GM23338 (cell line): ENCODE measurements around the gene NTM. TPM values are rescaled to one million over a fixed set of nuclear protein-coding genes. Genes with fewer than 3 reads are reported as not detected.

ENCODE experiments used
- ATAC-seq: fragments of 200-7000 bp; cut with Tn5 transposase; 3 replicates; pipeline ENCODE4 v1.9.1; 2020
- DNase-seq: peaks from one replicate; pipeline ENCODE4 v3.0.0-alpha.2; 2015; ENCODE audit warnings: low spot score
- H2AFZ ChIP-seq: fragments of 200-600 bp; sonication (generic); 2 replicates; pipeline ENCODE4 v1.8.0; 2016; ENCODE audit warnings: antibody characterized with exemption, mild to moderate bottlenecking, moderate library complexity
- H3F3A ChIP-seq: fragments of 200-600 bp; sonication (generic); replicated peaks from 2 replicates; pipeline ENCODE4 v1.8.0; 2017; ENCODE audit warnings: antibody characterized with exemption, mixed run types, low read depth
- H3K27ac ChIP-seq: fragments of 200-600 bp; sonication (generic); 2 replicates; pipeline ENCODE4 v1.6.1; 2016; ENCODE audit warnings: low read depth
- H3K27me3 ChIP-seq: fragments of 200-600 bp; sonication (generic); 2 replicates; pipeline ENCODE4 v1.8.0; 2016; ENCODE audit warnings: mild to moderate bottlenecking, mixed run types, moderate library complexity; ENCODE audit not compliant: insufficient read depth
- H3K36me3 ChIP-seq: fragments of 200-600 bp; sonication (generic); 2 replicates; pipeline ENCODE4 v1.8.0; 2016; ENCODE audit warnings: mild to moderate bottlenecking; ENCODE audit not compliant: insufficient read depth
- H3K4me1 ChIP-seq: fragments of 200-600 bp; sonication (generic); 2 replicates; pipeline ENCODE4 v1.8.0; 2016; ENCODE audit warnings: mild to moderate bottlenecking, moderate library complexity; ENCODE audit not compliant: insufficient read depth
- H3K4me2 ChIP-seq: fragments of 200-600 bp; sonication (generic); 2 replicates; pipeline ENCODE4 v1.7.1; 2017; ENCODE audit warnings: mixed run types
- H3K4me3 ChIP-seq: fragments of 200-600 bp; sonication (generic); 2 replicates; pipeline ENCODE4 v1.6.1; 2016; ENCODE audit warnings: mixed run types
- H3K79me2 ChIP-seq: fragments of 200-600 bp; sonication (generic); replicated peaks from 2 replicates; pipeline ENCODE4 v1.8.0; 2017; ENCODE audit warnings: mild to moderate bottlenecking; ENCODE audit not compliant: insufficient read depth
- H3K9me2 ChIP-seq: fragments of 200-600 bp; sonication (generic); 2 replicates; pipeline ENCODE4 v1.8.0; 2017; ENCODE audit not compliant: insufficient read depth
- H4K20me1 ChIP-seq: fragments of 200-600 bp; sonication (generic); replicated peaks from 2 replicates; pipeline ENCODE4 v1.8.0; 2017; ENCODE audit warnings: mild to moderate bottlenecking; ENCODE audit not compliant: insufficient read depth
- H3K27ac Mint-ChIP-seq: 2 replicates; pipeline ENCODE4 v1.8.0; 2020; ENCODE audit warnings: inconsistent platforms, mild to moderate bottlenecking, moderate library complexity, mixed read lengths
- H3K27me3 Mint-ChIP-seq: 3 replicates; pipeline ENCODE4 v1.8.0; 2022; ENCODE audit warnings: low read depth, mild to moderate bottlenecking, moderate library complexity, mixed read lengths, inconsistent platforms; ENCODE audit not compliant: insufficient read depth, poor library complexity
- H3K36me3 Mint-ChIP-seq: 3 replicates; pipeline ENCODE4 v1.8.0; 2021; ENCODE audit warnings: low read depth, mild to moderate bottlenecking, inconsistent platforms, moderate library complexity, mixed read lengths
- H3K4me1 Mint-ChIP-seq: 3 replicates; pipeline ENCODE4 v1.8.0; 2020; ENCODE audit warnings: mild to moderate bottlenecking, inconsistent platforms, mixed read lengths
- H3K4me3 Mint-ChIP-seq: 3 replicates; pipeline ENCODE4 v1.8.0; 2021; ENCODE audit warnings: moderate library complexity, mild to moderate bottlenecking, inconsistent platforms, mixed read lengths
- H3K9me3 Mint-ChIP-seq: 3 replicates; pipeline ENCODE4 v1.8.0; 2020; ENCODE audit warnings: moderate library complexity, mild to moderate bottlenecking, inconsistent platforms, mixed read lengths
- CREB1 ChIP-seq: fragments of 250-450 bp; sonication (Bioruptor Pico); IDR thresholded peaks from 2 replicates; pipeline ENCODE4 v1.5.0; 2020; ENCODE audit warnings: low read depth, mild to moderate bottlenecking, moderate library complexity
- ETS1 ChIP-seq: IDR thresholded peaks from 2 replicates; pipeline ENCODE4 v1.6.1; 2016; ENCODE audit warnings: antibody characterized with exemption
- EZH2 ChIP-seq: fragments of 200-600 bp; sonication (generic); IDR thresholded peaks from one replicate; pipeline ENCODE4 v1.8.0; 2017; ENCODE audit warnings: antibody characterized with exemption, mild to moderate bottlenecking, low read depth; ENCODE audit not compliant: unreplicated experiment
- EZH2phosphoT487 ChIP-seq: fragments of 200-600 bp; sonication (generic); IDR thresholded peaks from one replicate; pipeline ENCODE4 v1.8.1; 2018; ENCODE audit warnings: antibody characterized with exemption; ENCODE audit not compliant: unreplicated experiment
- JUNB ChIP-seq: IDR thresholded peaks from one replicate; pipeline ENCODE4 v1.6.1; 2016; ENCODE audit warnings: antibody characterized with exemption; ENCODE audit not compliant: unreplicated experiment
- NANOG ChIP-seq: IDR thresholded peaks from 2 replicates; pipeline ENCODE4 v1.6.1; 2016; ENCODE audit warnings: antibody characterized with exemption, borderline replicate concordance
- POLR2AphosphoS5 ChIP-seq: IDR thresholded peaks from 2 replicates; pipeline ENCODE4 v1.6.1; 2016; ENCODE audit warnings: antibody characterized with exemption, low read depth
- STAT1 ChIP-seq: IDR thresholded peaks from one replicate; pipeline ENCODE4 v1.6.1; 2016; ENCODE audit warnings: antibody characterized with exemption; ENCODE audit not compliant: unreplicated experiment
- ZNF114 ChIP-seq: fragments of 250-450 bp; sonication (Bioruptor Pico); IDR thresholded peaks from 2 replicates; pipeline ENCODE4 v1.5.0; 2020; ENCODE audit warnings: mild to moderate bottlenecking, moderate library complexity
- ZNF331 ChIP-seq: fragments of 250-450 bp; sonication (Bioruptor Pico); IDR thresholded peaks from 2 replicates; pipeline ENCODE4 v1.5.0; 2020; ENCODE audit warnings: low read depth, mild to moderate bottlenecking, moderate library complexity
- polyA plus RNA-seq: library from polyadenylated mRNA; unstranded; fragments of >200 nt; fragmentation: Nextera tagmentation; extraction: Ambion mirVana; gene quantifications from 2 replicates; pipeline ENCODE4 v1.2.1, GENCODE V29; 2016
- total RNA-seq: library from RNA; depleted of rRNA; stranded (reverse); fragments of >200 nt; shearing (Covaris generic); gene quantifications from 2 replicates; pipeline ENCODE4 v1.2.3, GENCODE V29; 2014
- TF ChIP-seq, protein P1 (sequence below): IDR thresholded peaks from one replicate; pipeline ENCODE4 v1.6.1; 2018; ENCODE audit warnings: antibody characterized with exemption; ENCODE audit not compliant: unreplicated experiment
- TF ChIP-seq, protein P2 (sequence below), 2 experiments: fragments of 200-600 bp in 1 of 2; sonication (generic) in 1 of 2; conservative IDR thresholded peaks; 2 replicates each; pipeline versions ENCODE4 v1.5.1 to v1.6.1; 2016 to 2017; ENCODE audit warnings: antibody characterized with exemption in 2 of 2, low read depth in 2 of 2, mild to moderate bottlenecking in 2 of 2, moderate library complexity in 1 of 2

NTM gene
- total and polyA plus RNA-seq, 2 experiments from 2014 or later: 10.6 to 14.6 TPM

- no peak for TF ChIP-seq ETS1
These were observed 771.7 kb downstream of the NTM start (continued) for GRCh38 chr11:132142121-132142520.

GRCh38 chr11:132142554-132142953 is 772.1 kb downstream of the NTM start:
- no peaks in the 10 kb centered on the region for H3K36me3 ChIP-seq
- no peak overlapping the region for H2AFZ ChIP-seq
- DNase-seq (no peak), ATAC-seq (no peak)
- H3K4me1 ChIP-seq: no peaks in the 10 kb centered on the region
- H3K27me3 ChIP-seq: no peaks in the 10 kb centered on the region
- peaks cover 8% of the 10 kb centered on the region; the same call in 1 of the 2 replicates for H3K9me2 ChIP-seq
- no peaks in the 10 kb centered on the region for H3K36me3 Mint-ChIP-seq
- no peaks in the 10 kb centered on the region for H3K27me3 Mint-ChIP-seq
- H3K4me3 ChIP-seq: no peak overlapping the region
- no peaks in the 10 kb centered on the region; the same call in 1 of the 2 replicates for H4K20me1 ChIP-seq
- H3F3A ChIP-seq: no peaks in the 10 kb centered on the region
- H3K27ac ChIP-seq: no peak overlapping the region
- no peaks in the 10 kb centered on the region for H3K4me1 Mint-ChIP-seq
- H3K79me2 ChIP-seq: no peaks in the 10 kb centered on the region
- H3K4me2 ChIP-seq: no peak overlapping the region
- no peaks in the 10 kb centered on the region for H3K9me3 Mint-ChIP-seq
- no peak overlapping the region for H3K27ac Mint-ChIP-seq
- no peak overlapping the region for H3K4me3 Mint-ChIP-seq
- TF ChIP-seq, protein P1, sequence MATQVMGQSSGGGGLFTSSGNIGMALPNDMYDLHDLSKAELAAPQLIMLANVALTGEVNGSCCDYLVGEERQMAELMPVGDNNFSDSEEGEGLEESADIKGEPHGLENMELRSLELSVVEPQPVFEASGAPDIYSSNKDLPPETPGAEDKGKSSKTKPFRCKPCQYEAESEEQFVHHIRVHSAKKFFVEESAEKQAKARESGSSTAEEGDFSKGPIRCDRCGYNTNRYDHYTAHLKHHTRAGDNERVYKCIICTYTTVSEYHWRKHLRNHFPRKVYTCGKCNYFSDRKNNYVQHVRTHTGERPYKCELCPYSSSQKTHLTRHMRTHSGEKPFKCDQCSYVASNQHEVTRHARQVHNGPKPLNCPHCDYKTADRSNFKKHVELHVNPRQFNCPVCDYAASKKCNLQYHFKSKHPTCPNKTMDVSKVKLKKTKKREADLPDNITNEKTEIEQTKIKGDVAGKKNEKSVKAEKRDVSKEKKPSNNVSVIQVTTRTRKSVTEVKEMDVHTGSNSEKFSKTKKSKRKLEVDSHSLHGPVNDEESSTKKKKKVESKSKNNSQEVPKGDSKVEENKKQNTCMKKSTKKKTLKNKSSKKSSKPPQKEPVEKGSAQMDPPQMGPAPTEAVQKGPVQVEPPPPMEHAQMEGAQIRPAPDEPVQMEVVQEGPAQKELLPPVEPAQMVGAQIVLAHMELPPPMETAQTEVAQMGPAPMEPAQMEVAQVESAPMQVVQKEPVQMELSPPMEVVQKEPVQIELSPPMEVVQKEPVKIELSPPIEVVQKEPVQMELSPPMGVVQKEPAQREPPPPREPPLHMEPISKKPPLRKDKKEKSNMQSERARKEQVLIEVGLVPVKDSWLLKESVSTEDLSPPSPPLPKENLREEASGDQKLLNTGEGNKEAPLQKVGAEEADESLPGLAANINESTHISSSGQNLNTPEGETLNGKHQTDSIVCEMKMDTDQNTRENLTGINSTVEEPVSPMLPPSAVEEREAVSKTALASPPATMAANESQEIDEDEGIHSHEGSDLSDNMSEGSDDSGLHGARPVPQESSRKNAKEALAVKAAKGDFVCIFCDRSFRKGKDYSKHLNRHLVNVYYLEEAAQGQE: no peak
- no peak for TF ChIP-seq NANOG
- TF ChIP-seq POLR2AphosphoS5: no peak
- TF ChIP-seq EZH2: no peak
- TF ChIP-seq ETS1: no peak
- TF ChIP-seq JUNB: no peak
- no peak for TF ChIP-seq ZNF331 (CRISPR knock-in tag)
- no peak for TF ChIP-seq ZNF114
- no peak for TF ChIP-seq CREB1 (CRISPR knock-in tag)
- no peak for TF ChIP-seq STAT1
- TF ChIP-seq, protein P2, sequence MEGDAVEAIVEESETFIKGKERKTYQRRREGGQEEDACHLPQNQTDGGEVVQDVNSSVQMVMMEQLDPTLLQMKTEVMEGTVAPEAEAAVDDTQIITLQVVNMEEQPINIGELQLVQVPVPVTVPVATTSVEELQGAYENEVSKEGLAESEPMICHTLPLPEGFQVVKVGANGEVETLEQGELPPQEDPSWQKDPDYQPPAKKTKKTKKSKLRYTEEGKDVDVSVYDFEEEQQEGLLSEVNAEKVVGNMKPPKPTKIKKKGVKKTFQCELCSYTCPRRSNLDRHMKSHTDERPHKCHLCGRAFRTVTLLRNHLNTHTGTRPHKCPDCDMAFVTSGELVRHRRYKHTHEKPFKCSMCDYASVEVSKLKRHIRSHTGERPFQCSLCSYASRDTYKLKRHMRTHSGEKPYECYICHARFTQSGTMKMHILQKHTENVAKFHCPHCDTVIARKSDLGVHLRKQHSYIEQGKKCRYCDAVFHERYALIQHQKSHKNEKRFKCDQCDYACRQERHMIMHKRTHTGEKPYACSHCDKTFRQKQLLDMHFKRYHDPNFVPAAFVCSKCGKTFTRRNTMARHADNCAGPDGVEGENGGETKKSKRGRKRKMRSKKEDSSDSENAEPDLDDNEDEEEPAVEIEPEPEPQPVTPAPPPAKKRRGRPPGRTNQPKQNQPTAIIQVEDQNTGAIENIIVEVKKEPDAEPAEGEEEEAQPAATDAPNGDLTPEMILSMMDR (conservative IDR thresholded peaks at IDR 0.05; ENCODE audit: low read depth in 2 of 2): no peak
- no peak for TF ChIP-seq EZH2phosphoT487
